Muscle layer of colon (tissue), 2 donors: Measurements from ENCODE around the gene PPP6R1.

ENCODE experiments used
- H3K27ac ChIP-seq: one replicate; pipeline ENCODE4 v1.7.0; 2013; ENCODE audit warnings: low read depth, mild to moderate bottlenecking, low read length, moderate library complexity
- H3K27me3 ChIP-seq, 2 donors: one replicate each; pipeline ENCODE4 v1.7.0; 2013; ENCODE audit warnings: low read length in 2 of 2, mild to moderate bottlenecking in 2 of 2; ENCODE audit not compliant: insufficient read depth in 2 of 2, control insufficient read depth in 1 of 2
- H3K36me3 ChIP-seq: one replicate; pipeline ENCODE4 v1.7.0; 2013; ENCODE audit warnings: mild to moderate bottlenecking, low read length; ENCODE audit not compliant: insufficient read depth
- H3K4me1 ChIP-seq: one replicate; pipeline ENCODE4 v1.7.0; 2013; ENCODE audit warnings: mild to moderate bottlenecking, low read length; ENCODE audit not compliant: insufficient read depth
- H3K4me3 ChIP-seq, 2 donors: one replicate each; pipeline ENCODE4 v1.7.0; 2013; ENCODE audit warnings: low read length in 2 of 2, low read depth in 1 of 2, mild to moderate bottlenecking in 1 of 2, moderate library complexity in 1 of 2
- H3K9ac ChIP-seq: one replicate; pipeline ENCODE4 v1.7.0; 2013; ENCODE audit warnings: low read length
- H3K9me3 ChIP-seq: one replicate; pipeline ENCODE4 v1.7.0; 2013; ENCODE audit warnings: mild to moderate bottlenecking, low read length
- donor health status: abdominal sarcoma.
- donor health status: Adenocarcinoma of cecum.

The PPP6R1 gene

GRCh38 chr19:55255618-55256423 lies 3.0 kb downstream of the PPP6R1 start:
- H3K27ac ChIP-seq, result no peak overlapping the region
- H3K36me3 ChIP-seq, result no peaks in the 10 kb centered on the region
- peaks cover 44% of the 10 kb centered on the region for H3K4me1 ChIP-seq

GRCh38 chr19:55254625-55254977 lies 4.2 kb downstream of the PPP6R1 start:
- Histone ChIP-seq H3K27ac (no peak overlapping the region), H3K4me3 (no peak overlapping the region), H3K9ac (peak overlapping the region; percentile 9), H3K9me3 (no peaks in the 10 kb centered on the region), H3K36me3 (no peaks in the 10 kb centered on the region), H3K4me1 (peaks cover 39% of the 10 kb centered on the region), H3K27me3 (no peaks in the 10 kb centered on the region)

More at GRCh38 chr19:55255618-55256423, 3.0 kb downstream of the PPP6R1 start:
- Histone ChIP-seq H3K27me3 (no peaks in the 10 kb centered on the region), H3K9me3 (no peaks in the 10 kb centered on the region), H3K4me3 (peak overlapping the region in 1 of 2 donors; percentile 35), H3K9ac (no peak overlapping the region)

- no peak overlapping the region for H3K4me3 ChIP-seq
- no peaks in the 10 kb centered on the region for H3K36me3 ChIP-seq
- H3K27ac ChIP-seq, result no peak overlapping the region
- H3K4me1 ChIP-seq, result peaks cover 35% of the 10 kb centered on the region
- peak overlapping the region; percentile 9 for H3K9ac ChIP-seq
- no peaks in the 10 kb centered on the region for H3K9me3 ChIP-seq
- H3K27me3 ChIP-seq, result no peaks in the 10 kb centered on the region
Observed at GRCh38 chr19:55253842-55254624, 4.8 kb downstream of the PPP6R1 start.

GRCh38 chr19:55252760-55253663 lies 5.8 kb downstream of the PPP6R1 start:
- Histone ChIP-seq H3K36me3 (peaks cover 2% of the 10 kb centered on the region), H3K4me1 (peaks cover 43% of the 10 kb centered on the region), H3K27ac (no peak overlapping the region), H3K9me3 (no peaks in the 10 kb centered on the region), H3K4me3 (no peak overlapping the region), H3K9ac (no peak overlapping the region), H3K27me3 (no peaks in the 10 kb centered on the region)

GRCh38 chr19:55251341-55252081 lies 7.3 kb downstream of the PPP6R1 start:
- Histone ChIP-seq H3K9me3 (no peaks in the 10 kb centered on the region), H3K36me3 (peaks cover 3% of the 10 kb centered on the region), H3K27me3 (no peaks in the 10 kb centered on the region), H3K27ac (no peak overlapping the region), H3K4me3 (no peak overlapping the region), H3K9ac (no peak overlapping the region), H3K4me1 (peaks cover 33% of the 10 kb centered on the region)

GRCh38 chr19:55250262-55251036 lies 8.4 kb downstream of the PPP6R1 start:
- Histone ChIP-seq H3K36me3 (peaks cover 8% of the 10 kb centered on the region), H3K27ac (no peak overlapping the region), H3K9ac (no peak overlapping the region), H3K27me3 (no peaks in the 10 kb centered on the region), H3K4me3 (no peak overlapping the region), H3K4me1 (peaks cover 23% of the 10 kb centered on the region), H3K9me3 (no peaks in the 10 kb centered on the region)

- peaks cover 17% of the 10 kb centered on the region for H3K4me1 ChIP-seq
- no peaks in the 10 kb centered on the region for H3K9me3 ChIP-seq
- peaks cover 12% of the 10 kb centered on the region for H3K36me3 ChIP-seq
- H3K27me3 ChIP-seq, result no peaks in the 10 kb centered on the region
- H3K9ac ChIP-seq, result no peak overlapping the region
- no peak overlapping the region for H3K4me3 ChIP-seq
- H3K27ac ChIP-seq, result no peak overlapping the region
Observed at GRCh38 chr19:55249841-55250240, 9.0 kb downstream of the PPP6R1 start.

GRCh38 chr19:55248704-55249103 lies 10.1 kb downstream of the PPP6R1 start:
- Histone ChIP-seq H3K4me3 (no peak overlapping the region), H3K9me3 (no peaks in the 10 kb centered on the region), H3K9ac (no peak overlapping the region), H3K36me3 (peaks cover 23% of the 10 kb centered on the region), H3K27me3 (no peaks in the 10 kb centered on the region), H3K4me1 (peaks cover 9% of the 10 kb centered on the region), H3K27ac (no peak overlapping the region)

- Histone ChIP-seq H3K4me3 (no peak overlapping the region), H3K4me1 (peaks cover 9% of the 10 kb centered on the region), H3K9me3 (no peaks in the 10 kb centered on the region), H3K36me3 (peaks cover 24% of the 10 kb centered on the region), H3K27ac (no peak overlapping the region), H3K27me3 (no peaks in the 10 kb centered on the region), H3K9ac (no peak overlapping the region)
Observed at GRCh38 chr19:55248166-55248675, 10.6 kb downstream of the PPP6R1 start.

GRCh38 chr19:55247621-55248099 lies 11.2 kb downstream of the PPP6R1 start:
- Histone ChIP-seq H3K27me3 (no peaks in the 10 kb centered on the region), H3K4me1 (peaks cover 9% of the 10 kb centered on the region), H3K4me3 (no peak overlapping the region), H3K9me3 (no peaks in the 10 kb centered on the region), H3K27ac (no peak overlapping the region), H3K36me3 (peaks cover 27% of the 10 kb centered on the region), H3K9ac (no peak overlapping the region)
